Natural killer cell (primary cell): Measurements from ENCODE around the gene MEOX2. TPM values are rescaled to one million over a fixed set of nuclear protein-coding genes. Genes with fewer than 3 reads are reported as not detected.

Experiments
- ATAC-seq, 3 donors: fragments of 150-1000 bp in 2 of 3; fragments of 200-7000 bp in 1 of 3; cut with Tn5 transposase; 1 replicate in 1 of 3; 2 replicates in 2 of 3; pipeline ENCODE4 v1.10.0; 2021; ENCODE audit warnings: mild to moderate bottlenecking in 2 of 3, moderate library complexity in 2 of 3
- DNase-seq, 2 donors: peaks; one replicate each; pipeline versions ENCODE4 v3.0.0 to v3.0.0-alpha.2; 2013 to 2021; ENCODE audit warnings: mixed read lengths in 1 of 2
- H3K27ac ChIP-seq: one replicate; pipeline ENCODE4 v1.5.1; 2013; ENCODE audit warnings: mild to moderate bottlenecking, low read length
- H3K27me3 ChIP-seq: one replicate; pipeline ENCODE4 v1.6.1; 2013; ENCODE audit warnings: low read length; ENCODE audit not compliant: control insufficient read depth, insufficient read depth
- H3K36me3 ChIP-seq: one replicate; pipeline ENCODE4 v1.6.1; 2013; ENCODE audit warnings: low read length; ENCODE audit not compliant: control insufficient read depth, insufficient read depth
- H3K4me1 ChIP-seq: one replicate; pipeline ENCODE4 v1.6.1; 2013; ENCODE audit warnings: low read length; ENCODE audit not compliant: control insufficient read depth, insufficient read depth
- H3K4me3 ChIP-seq: one replicate; pipeline ENCODE4 v1.5.1; 2013; ENCODE audit warnings: low read length
- H3K9me3 ChIP-seq: one replicate; pipeline ENCODE4 v1.6.1; 2013; ENCODE audit warnings: low read length; ENCODE audit not compliant: control insufficient read depth, insufficient read depth
- H3K27ac Mint-ChIP-seq, 2 donors: one replicate each; pipeline ENCODE4 v1.8.0; 2022; ENCODE audit warnings: mild to moderate bottlenecking in 2 of 2, mixed read lengths in 2 of 2, moderate library complexity in 1 of 2
- H3K27me3 Mint-ChIP-seq, 2 donors: one replicate each; pipeline ENCODE4 v1.8.0; 2022; ENCODE audit warnings: low read depth in 2 of 2, mixed read lengths in 2 of 2
- H3K36me3 Mint-ChIP-seq: one replicate; pipeline ENCODE4 v1.8.0; 2022; ENCODE audit warnings: mixed read lengths
- H3K4me1 Mint-ChIP-seq, 2 donors: one replicate each; pipeline ENCODE4 v1.8.0; 2022; ENCODE audit warnings: mixed read lengths in 2 of 2
- H3K4me3 Mint-ChIP-seq: one replicate; pipeline ENCODE4 v1.8.0; 2022; ENCODE audit warnings: mild to moderate bottlenecking, moderate library complexity, mixed read lengths
- H3K9me3 Mint-ChIP-seq, 2 donors: one replicate each; pipeline ENCODE4 v1.8.0; 2022; ENCODE audit warnings: mixed read lengths in 2 of 2
- CTCF ChIP-seq: fragments of 200-600 bp; IDR thresholded peaks from one replicate; pipeline ENCODE4 v1.8.0; 2022; ENCODE audit warnings: antibody characterized with exemption
- whole genome bisulfite sequencing: methylation state at CpG from one replicate; pipeline ENCODE4 v1.1.7; 2013; ENCODE audit warnings: missing lambda C conversion rate; ENCODE audit not compliant: insufficient coverage; 5-methylcytosine and 5-hydroxymethylcytosine counted together
- intact Hi-C: fragments of 100-400 bp; cut with micrococcal nuclease; formaldehyde crosslinking; loops from one replicate; pipeline ENCODE4 v1.14.2; 2022
- total RNA-seq, 4 donors: library from RNA; stranded (reverse); fragments of 120-200 nt in 1 of 4; gene quantifications; one replicate each; pipeline versions ENCODE4 v1.2.3 to v1.2.4, GENCODE V29; 2013 to 2022

The MEOX2 gene
- total RNA-seq, 3 donors from 2014 or later (not counting 1 experiment from before 2014, with no cell fraction given) = not detected

- Mint-ChIP-seq H3K27me3 (no peaks in the 10 kb centered on the region), H3K4me3 (no peak overlapping the region), H3K4me1 (no peaks in the 10 kb centered on the region), H3K9me3 (peaks cover 12 to 15% of the 10 kb centered on the region in 2 donors), H3K27ac (no peak overlapping the region), H3K36me3 (no peaks in the 10 kb centered on the region)
- Histone ChIP-seq H3K27ac (no peak overlapping the region), H3K36me3 (no peaks in the 10 kb centered on the region), H3K9me3 (peaks cover 7% of the 10 kb centered on the region), H3K4me1 (no peaks in the 10 kb centered on the region), H3K4me3 (no peak overlapping the region), H3K27me3 (no peaks in the 10 kb centered on the region)
- TF ChIP-seq CTCF = no peak
- WGBS = 85% methylated on average over 3 of the region's 4 CpGs
- ATAC-seq (no peak), DNase-seq (no peak)
- intact Hi-C loops = no loop called here
Measured at GRCh38 chr7:15586266-15586665, 100.2 kb downstream of the MEOX2 start.

GRCh38 chr7:15584575-15584974 is 101.9 kb downstream of the MEOX2 start:
- intact Hi-C loops = no loop called here
- H3K4me1 ChIP-seq = no peaks in the 10 kb centered on the region
- H3K27ac ChIP-seq = no peak overlapping the region
- ATAC-seq (no peak), DNase-seq (no peak)
- no peak overlapping the region for H3K4me3 ChIP-seq
- TF ChIP-seq CTCF = no peak
- Mint-ChIP-seq H3K9me3 (peaks cover 12 to 13% of the 10 kb centered on the region in 2 donors), H3K27ac (no peak overlapping the region), H3K27me3 (no peaks in the 10 kb centered on the region), H3K36me3 (no peaks in the 10 kb centered on the region), H3K4me3 (no peak overlapping the region), H3K4me1 (no peaks in the 10 kb centered on the region)
- WGBS = 85% methylated on average over 3 of the region's 3 CpGs
- H3K36me3 ChIP-seq = no peaks in the 10 kb centered on the region
- H3K27me3 ChIP-seq = no peaks in the 10 kb centered on the region
- H3K9me3 ChIP-seq = peaks cover 7% of the 10 kb centered on the region

- Histone ChIP-seq H3K9me3 (peaks cover 7% of the 10 kb centered on the region), H3K4me1 (no peaks in the 10 kb centered on the region), H3K27ac (no peak overlapping the region), H3K36me3 (no peaks in the 10 kb centered on the region), H3K27me3 (no peaks in the 10 kb centered on the region), H3K4me3 (no peak overlapping the region)
- Mint-ChIP-seq H3K4me1 (no peaks in the 10 kb centered on the region), H3K4me3 (no peak overlapping the region), H3K27me3 (no peaks in the 10 kb centered on the region), H3K36me3 (no peaks in the 10 kb centered on the region), H3K27ac (no peak overlapping the region), H3K9me3 (peaks cover 8 to 11% of the 10 kb centered on the region in 2 donors)
- ATAC-seq (no peak), DNase-seq (no peak)
- 100% methylated on average over 1 of the region's 1 CpG for WGBS
- TF ChIP-seq CTCF = no peak
- intact Hi-C loops = no loop called here
Measured at GRCh38 chr7:15582773-15583172, 103.7 kb downstream of the MEOX2 start.

GRCh38 chr7:15581352-15581951 is 105.0 kb downstream of the MEOX2 start:
- H3K4me1 Mint-ChIP-seq = no peaks in the 10 kb centered on the region
- H3K36me3 Mint-ChIP-seq = peaks cover 6% of the 10 kb centered on the region
- intact Hi-C loops = no loop called here
- Histone ChIP-seq H3K4me3 (no peak overlapping the region), H3K36me3 (no peaks in the 10 kb centered on the region), H3K27ac (no peak overlapping the region), H3K9me3 (peaks cover 6% of the 10 kb centered on the region), H3K27me3 (no peaks in the 10 kb centered on the region), H3K4me1 (no peaks in the 10 kb centered on the region)
- DNase-seq (no peak), ATAC-seq (no peak)
- no peak overlapping the region for H3K4me3 Mint-ChIP-seq
- TF ChIP-seq CTCF = no peak
- H3K27me3 Mint-ChIP-seq = no peaks in the 10 kb centered on the region
- no peak overlapping the region for H3K27ac Mint-ChIP-seq
- peaks cover 11 to 12% of the 10 kb centered on the region in 2 donors for H3K9me3 Mint-ChIP-seq
- WGBS = 93% methylated on average over 2 of the region's 3 CpGs
